Liver (tissue), 3 donors: ENCODE data around the gene RNF10.

ENCODE experiments used
- ATF3 ChIP-seq: IDR thresholded peaks from 2 replicates; pipeline ENCODE4 v1.6.1; 2016; ENCODE audit warnings: antibody characterized with exemption
- CTCF ChIP-seq: fragments of 150-350 bp; IDR thresholded peaks from 2 replicates; pipeline ENCODE4 v1.5.1; 2017; ENCODE audit warnings: improper control_type of control experiment, low read depth, low read length; ENCODE audit not compliant: missing input control
- HNF4A ChIP-seq, 2 donors: conservative IDR thresholded peaks; 2 replicates each; pipeline ENCODE4 v1.6.1; 2016; ENCODE audit warnings: antibody characterized with exemption in 2 of 2, mild to moderate bottlenecking in 2 of 2
- JUND ChIP-seq, 2 donors: IDR thresholded peaks; 2 replicates each; pipeline ENCODE4 v1.6.1; 2016; ENCODE audit warnings: antibody characterized with exemption in 2 of 2
- MAX ChIP-seq: IDR thresholded peaks from 2 replicates; pipeline ENCODE4 v1.6.1; 2016; ENCODE audit warnings: antibody characterized with exemption
- RAD21 ChIP-seq, 2 donors: IDR thresholded peaks; 2 replicates each; pipeline ENCODE4 v1.6.1; 2016; ENCODE audit warnings: antibody characterized with exemption in 2 of 2, mild to moderate bottlenecking in 2 of 2
- REST ChIP-seq: IDR thresholded peaks from 2 replicates; pipeline ENCODE4 v1.6.1; 2016; ENCODE audit warnings: antibody characterized with exemption, mild to moderate bottlenecking
- RXRA ChIP-seq, 2 donors: IDR thresholded peaks; 2 replicates each; pipeline ENCODE4 v1.6.1; 2017 to 2018; ENCODE audit warnings: antibody characterized with exemption in 2 of 2, mild to moderate bottlenecking in 1 of 2
- SP1 ChIP-seq: IDR thresholded peaks from 2 replicates; pipeline ENCODE4 v1.6.1; 2018; ENCODE audit warnings: antibody characterized with exemption, mild to moderate bottlenecking
- TAF1 ChIP-seq: conservative IDR thresholded peaks from 2 replicates; pipeline ENCODE4 v1.6.1; 2016; ENCODE audit warnings: antibody characterized with exemption, mild to moderate bottlenecking
- YY1 ChIP-seq: IDR thresholded peaks from 2 replicates; pipeline ENCODE4 v1.6.1; 2016; ENCODE audit warnings: antibody characterized with exemption, mild to moderate bottlenecking
- ZBTB33 ChIP-seq: IDR thresholded peaks from 2 replicates; pipeline ENCODE4 v1.6.1; 2016; ENCODE audit warnings: antibody characterized with exemption
- donor health status: healthy.
- donor health status: healthy.

- TF ChIP-seq REST (no peak), CTCF (no peak), JUND (IDR thresholded peaks at IDR 0.05) (no peak), MAX (no peak), ZBTB33 (no peak), SP1 (no peak), ATF3 (no peak), RAD21 (IDR thresholded peaks at IDR 0.05) (no peak), YY1 (no peak), TAF1 (no peak), HNF4A (conservative IDR thresholded peaks at IDR 0.05) (no peak), RXRA (IDR thresholded peaks at IDR 0.05) (no peak)
These were observed 47.9 kb upstream of the RNF10 start for GRCh38 chr12:120485961-120486881.
